ENCODE data around the gene PDHA1.

The PDHA1 gene

GRCh38 chrX:19403696-19404095, 60.0 kb downstream of the PDHA1 start:
- no peak overlapping the region for H3K4me3 ChIP-seq (ENCODE audit: low read depth, low read length)
- no peak for TF ChIP-seq CTCF (IDR thresholded peaks at IDR 0.05; ENCODE audit: low read depth, low read length)
- no peak for DNase-seq (ENCODE audit: low read depth, low spot score)
- in situ Hi-C loops (cut with HindIII; ENCODE audit: low sequenced_read_pairs) = no loop called here

GRCh38 chrX:19410259-19410658, 66.5 kb downstream of the PDHA1 start:
- in situ Hi-C loops (cut with HindIII; ENCODE audit: low sequenced_read_pairs) = no loop called here
- no peak for DNase-seq (ENCODE audit: low read depth, low spot score)
- H3K4me3 ChIP-seq (ENCODE audit: low read depth, low read length) = no peak overlapping the region
- TF ChIP-seq CTCF (IDR thresholded peaks at IDR 0.05; ENCODE audit: low read depth, low read length) = no peak

Data from astrocyte of the spinal cord (primary cell).